Neural cell (in vitro differentiated cells): Measurements from ENCODE around the gene PTPRK. TPM values are rescaled to one million over a fixed set of nuclear protein-coding genes. Genes with fewer than 3 reads are reported as not detected.

ENCODE experiments used
- H2AFZ ChIP-seq: fragments of 200-600, 300-800 bp; sonication (generic), shearing (Covaris generic); 2 replicates; pipeline ENCODE4 v1.6.0; 2014; ENCODE audit warnings: low read depth, mild to moderate bottlenecking, antibody characterized with exemption, low read length, moderate library complexity
- H3F3A ChIP-seq: fragments of 200-600 bp; shearing (Covaris generic); 2 replicates; pipeline ENCODE4 v1.6.1; 2016; ENCODE audit warnings: mild to moderate bottlenecking, moderate library complexity, mixed read lengths, antibody characterized with exemption, low read length; ENCODE audit not compliant: insufficient read depth, poor library complexity, severe bottlenecking
- H3K27ac ChIP-seq: fragments of 200-600, 300-800 bp; sonication (generic), shearing (Covaris generic); 2 replicates; pipeline ENCODE4 v1.5.1; 2014; ENCODE audit warnings: mild to moderate bottlenecking, low read length, moderate library complexity
- H3K27me3 ChIP-seq: fragments of 300-800, 200-600 bp; sonication (generic), shearing (Covaris generic); 2 replicates; pipeline ENCODE4 v1.6.0; 2014; ENCODE audit warnings: mild to moderate bottlenecking, low read depth, low read length, moderate library complexity; ENCODE audit not compliant: insufficient read depth
- H3K36me3 ChIP-seq: fragments of 300-800, 200-600 bp; sonication (generic), shearing (Covaris generic); 2 replicates; pipeline ENCODE4 v1.5.1; 2014; ENCODE audit warnings: mild to moderate bottlenecking, antibody characterized with exemption, low read length, moderate library complexity; ENCODE audit not compliant: insufficient read depth
- H3K4me2 ChIP-seq: fragments of 300-800, 200-600 bp; sonication (generic), shearing (Covaris generic); 2 replicates; pipeline ENCODE4 v1.6.0; 2014; ENCODE audit warnings: mild to moderate bottlenecking, low read length
- H3K4me3 ChIP-seq: fragments of 300-800, 200-600 bp; sonication (generic), shearing (Covaris generic); 2 replicates; pipeline ENCODE4 v1.5.1; 2014; ENCODE audit warnings: mild to moderate bottlenecking, low read length, moderate library complexity
- H3K79me2 ChIP-seq: fragments of 200-600 bp; shearing (Covaris generic); replicated peaks from 2 replicates; pipeline ENCODE4 v1.6.0; 2014; ENCODE audit warnings: mild to moderate bottlenecking, low read length, moderate library complexity; ENCODE audit not compliant: insufficient read depth
- H3K9ac ChIP-seq: fragments of 300-800, 200-600 bp; sonication (generic), shearing (Covaris generic); 2 replicates; pipeline ENCODE4 v1.6.1; 2016; ENCODE audit warnings: mild to moderate bottlenecking, low read length, mixed read lengths
- H3K9me2 ChIP-seq: fragments of 200-600 bp; shearing (Covaris generic); 2 replicates; pipeline ENCODE4 v1.6.1; 2016; ENCODE audit warnings: mild to moderate bottlenecking, low read length, mixed read lengths; ENCODE audit not compliant: insufficient read depth
- H3K9me3 ChIP-seq: fragments of 200-600, 300-800 bp; sonication (generic), shearing (Covaris generic); 2 replicates; pipeline ENCODE4 v1.6.1; 2016; ENCODE audit warnings: mild to moderate bottlenecking, mixed run types, low read length, moderate library complexity, mixed read lengths
- H4K20me1 ChIP-seq: fragments of 200-600 bp; shearing (Covaris generic); 2 replicates; pipeline ENCODE4 v1.6.1; 2016; ENCODE audit warnings: mild to moderate bottlenecking, mixed run types; ENCODE audit not compliant: insufficient read depth
- CTCF ChIP-seq: fragments of 450-650 bp; IDR thresholded peaks from 2 replicates; pipeline ENCODE4 v1.5.1; 2014; ENCODE audit warnings: antibody characterized with exemption, mild to moderate bottlenecking, moderate library complexity; ENCODE audit not compliant: poor library complexity, severe bottlenecking
- EP300 ChIP-seq: fragments of 450-650 bp; conservative IDR thresholded peaks from 2 replicates; pipeline ENCODE4 v1.6.1; 2014; ENCODE audit warnings: antibody characterized with exemption, mild to moderate bottlenecking, moderate library complexity; ENCODE audit not compliant: poor library complexity, severe bottlenecking
- EZH2 ChIP-seq: fragments of 200-600, 300-800 bp; shearing (Covaris generic), sonication (generic); IDR thresholded peaks from 2 replicates; pipeline ENCODE4 v1.6.1; 2014; ENCODE audit warnings: antibody characterized with exemption, low read length, borderline replicate concordance, mild to moderate bottlenecking; ENCODE audit not compliant: insufficient read depth, poor library complexity, severe bottlenecking
- MXI1 ChIP-seq: fragments of 450-650 bp; conservative IDR thresholded peaks from 2 replicates; pipeline ENCODE4 v1.6.1; 2014; ENCODE audit warnings: antibody characterized with exemption, mild to moderate bottlenecking; ENCODE audit not compliant: poor library complexity, severe bottlenecking
- POLR2AphosphoS5 ChIP-seq: IDR thresholded peaks from 2 replicates; pipeline ENCODE4 v1.6.1; 2012
- RAD21 ChIP-seq: fragments of 450-650 bp; conservative IDR thresholded peaks from 2 replicates; pipeline ENCODE4 v1.6.1; 2014; ENCODE audit warnings: antibody characterized with exemption, mild to moderate bottlenecking, moderate library complexity
- SMC3 ChIP-seq: fragments of 450-650 bp; conservative IDR thresholded peaks from 2 replicates; pipeline ENCODE4 v1.6.1; 2014; ENCODE audit warnings: antibody characterized with exemption, mild to moderate bottlenecking, moderate library complexity; ENCODE audit not compliant: poor library complexity
- TAF1 ChIP-seq: IDR thresholded peaks from 2 replicates; pipeline ENCODE4 v1.6.1; 2012; ENCODE audit warnings: low read depth
- polyA plus RNA-seq: library from polyadenylated mRNA; depleted of rRNA; stranded (reverse); fragments of >200 nt; gene quantifications from 2 replicates; pipeline ENCODE4 v1.2.3, GENCODE V29; 2014
- TF ChIP-seq, protein P1 (sequence below): IDR thresholded peaks from 2 replicates; pipeline ENCODE4 v1.6.1; 2012; ENCODE audit warnings: borderline replicate concordance

The PTPRK gene
- polyA plus RNA-seq, 1 donor from 2014 or later = 10.4 TPM

DNA sequence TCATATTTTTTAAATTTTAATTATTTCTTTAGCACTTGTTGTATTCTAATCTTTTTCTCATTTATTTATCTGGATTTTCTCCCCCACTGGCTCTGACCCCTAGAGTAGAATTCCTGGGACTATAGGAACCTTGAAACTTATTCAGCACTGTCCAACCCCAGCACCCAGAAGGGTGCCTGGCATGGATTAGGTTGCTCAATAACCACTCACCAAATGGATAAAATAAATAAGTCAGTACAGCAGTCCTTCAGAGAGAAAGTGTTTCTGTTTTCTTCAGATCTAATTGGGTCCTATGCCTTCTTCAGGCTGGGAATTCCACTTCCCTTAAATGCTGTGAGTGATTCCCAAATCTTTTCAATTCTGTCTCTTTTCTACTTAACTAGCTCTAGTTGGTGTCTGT, 206.2 kb downstream of the PTPRK start:
- Histone ChIP-seq H3K79me2 (no peaks in the 10 kb centered on the region), H3F3A (no peaks in the 10 kb centered on the region), H3K9ac (no peak overlapping the region), H3K4me3 (no peak overlapping the region), H3K27ac (no peak overlapping the region), H3K27me3 (no peaks in the 10 kb centered on the region), H3K9me2 (no peaks in the 10 kb centered on the region), H2AFZ (no peak overlapping the region), H3K36me3 (no peaks in the 10 kb centered on the region), H3K4me2 (no peak overlapping the region), H3K9me3 (no peaks in the 10 kb centered on the region), H4K20me1 (no peaks in the 10 kb centered on the region)
- TF ChIP-seq EZH2 (no peak), TAF1 (no peak), MXI1 (no peak), POLR2AphosphoS5 (no peak), SMC3 (no peak), EP300 (no peak), RAD21 (no peak), CTCF (no peak)
- TF ChIP-seq, protein P1, sequence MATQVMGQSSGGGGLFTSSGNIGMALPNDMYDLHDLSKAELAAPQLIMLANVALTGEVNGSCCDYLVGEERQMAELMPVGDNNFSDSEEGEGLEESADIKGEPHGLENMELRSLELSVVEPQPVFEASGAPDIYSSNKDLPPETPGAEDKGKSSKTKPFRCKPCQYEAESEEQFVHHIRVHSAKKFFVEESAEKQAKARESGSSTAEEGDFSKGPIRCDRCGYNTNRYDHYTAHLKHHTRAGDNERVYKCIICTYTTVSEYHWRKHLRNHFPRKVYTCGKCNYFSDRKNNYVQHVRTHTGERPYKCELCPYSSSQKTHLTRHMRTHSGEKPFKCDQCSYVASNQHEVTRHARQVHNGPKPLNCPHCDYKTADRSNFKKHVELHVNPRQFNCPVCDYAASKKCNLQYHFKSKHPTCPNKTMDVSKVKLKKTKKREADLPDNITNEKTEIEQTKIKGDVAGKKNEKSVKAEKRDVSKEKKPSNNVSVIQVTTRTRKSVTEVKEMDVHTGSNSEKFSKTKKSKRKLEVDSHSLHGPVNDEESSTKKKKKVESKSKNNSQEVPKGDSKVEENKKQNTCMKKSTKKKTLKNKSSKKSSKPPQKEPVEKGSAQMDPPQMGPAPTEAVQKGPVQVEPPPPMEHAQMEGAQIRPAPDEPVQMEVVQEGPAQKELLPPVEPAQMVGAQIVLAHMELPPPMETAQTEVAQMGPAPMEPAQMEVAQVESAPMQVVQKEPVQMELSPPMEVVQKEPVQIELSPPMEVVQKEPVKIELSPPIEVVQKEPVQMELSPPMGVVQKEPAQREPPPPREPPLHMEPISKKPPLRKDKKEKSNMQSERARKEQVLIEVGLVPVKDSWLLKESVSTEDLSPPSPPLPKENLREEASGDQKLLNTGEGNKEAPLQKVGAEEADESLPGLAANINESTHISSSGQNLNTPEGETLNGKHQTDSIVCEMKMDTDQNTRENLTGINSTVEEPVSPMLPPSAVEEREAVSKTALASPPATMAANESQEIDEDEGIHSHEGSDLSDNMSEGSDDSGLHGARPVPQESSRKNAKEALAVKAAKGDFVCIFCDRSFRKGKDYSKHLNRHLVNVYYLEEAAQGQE = no peak

DNA sequence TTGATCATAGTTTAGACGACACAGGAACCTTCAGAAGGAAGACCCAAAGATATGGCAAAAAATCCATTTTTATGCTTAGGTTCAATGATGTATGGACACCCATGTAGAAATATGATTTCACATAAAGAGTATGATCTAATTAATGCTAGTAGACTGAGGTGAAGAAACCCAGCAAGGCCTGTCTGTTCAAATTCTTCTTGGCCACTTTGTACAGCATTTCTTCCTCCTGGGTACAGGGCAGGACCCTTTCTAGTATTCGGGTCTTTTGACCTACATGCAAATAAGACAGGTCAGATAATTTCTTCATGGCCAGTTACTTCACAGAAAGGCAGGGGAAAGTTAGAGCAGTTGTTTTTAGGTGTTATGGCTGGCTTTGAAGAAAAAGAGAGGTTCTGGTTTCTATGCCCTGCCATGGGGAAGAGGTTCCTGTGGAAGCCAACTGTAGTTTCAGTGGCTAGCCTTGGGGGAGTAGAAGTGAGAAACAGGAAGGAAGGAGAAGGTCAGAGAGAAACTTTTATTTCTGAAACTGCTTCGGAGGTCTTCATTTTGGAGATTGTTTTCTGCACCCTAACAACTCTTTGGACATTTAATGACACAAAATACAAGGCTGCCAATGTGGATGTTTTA, 208.3 kb downstream of the PTPRK start:
- Histone ChIP-seq H2AFZ (no peak overlapping the region), H4K20me1 (no peaks in the 10 kb centered on the region), H3K9me3 (no peaks in the 10 kb centered on the region), H3F3A (no peaks in the 10 kb centered on the region), H3K27me3 (no peaks in the 10 kb centered on the region), H3K9ac (no peak overlapping the region), H3K4me3 (no peak overlapping the region), H3K79me2 (no peaks in the 10 kb centered on the region), H3K27ac (no peak overlapping the region), H3K36me3 (no peaks in the 10 kb centered on the region), H3K9me2 (no peaks in the 10 kb centered on the region), H3K4me2 (no peak overlapping the region)
- TF ChIP-seq CTCF = no peak
- TF ChIP-seq TAF1 = no peak
- no peak for TF ChIP-seq EZH2
- TF ChIP-seq MXI1 = no peak
- no peak for TF ChIP-seq RAD21
- TF ChIP-seq EP300 = no peak
- TF ChIP-seq, protein P1 = no peak
- TF ChIP-seq SMC3 = no peak
- TF ChIP-seq POLR2AphosphoS5 = no peak
